Measurements from ENCODE around the gene NSUN6.

NSUN6 gene

DNA sequence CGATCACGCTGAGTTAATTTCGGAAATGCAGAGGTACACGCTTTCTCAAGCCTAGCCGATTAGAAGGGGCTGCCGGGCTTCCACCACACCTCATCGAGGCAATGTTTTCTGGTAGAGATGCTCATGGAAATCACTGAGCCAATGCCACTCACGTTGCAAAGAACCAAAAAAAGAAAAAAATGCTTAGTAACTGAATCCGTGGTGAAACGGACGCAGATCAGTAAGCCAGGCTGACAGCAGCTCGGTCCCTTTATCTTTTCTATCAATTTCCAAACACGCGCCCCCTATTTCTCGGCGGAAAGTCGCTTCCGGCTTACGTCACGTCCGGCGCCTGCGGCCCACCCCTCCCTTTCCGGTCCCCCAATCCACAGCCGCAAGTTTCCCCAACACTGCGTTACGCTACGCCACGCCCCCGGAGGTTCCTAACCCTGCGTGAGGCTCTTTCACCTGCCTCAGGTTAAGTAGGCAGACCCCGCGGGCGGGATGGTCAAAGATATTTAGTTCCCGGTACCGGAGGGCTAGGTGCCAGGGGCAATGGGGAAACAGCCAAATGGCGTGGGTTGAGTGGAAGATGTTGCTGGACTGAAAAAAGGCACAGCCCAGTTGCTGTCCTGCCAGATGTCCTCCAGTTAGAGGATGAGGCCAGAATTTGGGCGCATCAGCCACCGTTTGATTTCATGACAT is at the start of gene NSUN6:
Gene NSUN6, minus strand, starts transcription at position 264 of the 684 bp plus-strand sequence. CDS start 384 bp downstream, outside the sequence.
- peak; percentile 76 to 93 (median 84) for DNase-seq

DNA sequence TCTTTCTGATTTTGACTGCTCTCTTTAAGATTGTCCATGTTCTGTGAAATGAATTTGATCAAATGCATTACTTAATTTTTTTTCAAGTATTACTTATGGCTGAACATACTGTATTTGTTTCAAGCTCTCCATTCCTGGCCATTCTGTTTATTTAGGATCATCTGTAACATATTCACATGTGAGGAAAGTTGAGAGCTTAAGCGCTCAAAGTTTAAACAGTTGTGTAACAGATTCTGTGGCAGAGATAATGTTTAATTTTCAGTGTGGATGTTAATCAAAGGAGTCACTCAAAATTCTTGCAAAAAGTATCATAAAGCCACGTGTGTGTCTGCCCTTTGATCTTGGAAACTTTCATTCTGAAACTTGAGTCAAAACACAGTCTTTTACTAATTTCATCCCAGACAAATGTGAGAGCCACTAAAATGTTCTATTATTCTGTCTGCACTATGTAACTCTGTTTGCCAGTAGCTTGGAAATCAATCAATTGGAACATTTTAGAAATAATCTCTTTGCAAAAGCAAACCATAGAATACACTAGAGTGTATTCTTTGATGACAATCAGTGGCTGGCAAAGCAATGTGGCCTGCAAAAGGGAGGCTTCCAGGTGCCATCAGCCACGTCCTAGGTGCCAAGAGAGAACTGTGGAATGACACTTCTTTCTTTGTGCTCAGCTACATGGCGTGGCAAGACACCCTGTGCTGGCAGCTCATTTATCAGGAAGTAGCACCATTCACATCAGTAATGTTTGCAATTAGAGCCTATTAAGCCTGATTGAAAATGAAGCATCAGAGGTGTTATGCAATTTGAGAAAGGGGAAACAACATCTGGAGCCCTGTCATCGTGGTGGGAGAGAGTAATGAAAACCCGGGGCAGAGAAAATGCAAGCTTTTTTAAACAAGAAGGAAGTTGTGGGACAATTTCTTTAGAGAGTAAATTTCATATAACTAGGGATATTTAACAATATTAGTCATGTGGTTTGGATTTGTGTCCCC is 48.8 kb upstream of the NSUN6 start:
- no peak for DNase-seq

- no peak for DNase-seq
These were observed 39.2 kb upstream of the NSUN6 start for GRCh38 chr10:18690541-18690940.

- no peak for DNase-seq
These were observed 38.1 kb upstream of the NSUN6 start for GRCh38 chr10:18689498-18689897.

DNA sequence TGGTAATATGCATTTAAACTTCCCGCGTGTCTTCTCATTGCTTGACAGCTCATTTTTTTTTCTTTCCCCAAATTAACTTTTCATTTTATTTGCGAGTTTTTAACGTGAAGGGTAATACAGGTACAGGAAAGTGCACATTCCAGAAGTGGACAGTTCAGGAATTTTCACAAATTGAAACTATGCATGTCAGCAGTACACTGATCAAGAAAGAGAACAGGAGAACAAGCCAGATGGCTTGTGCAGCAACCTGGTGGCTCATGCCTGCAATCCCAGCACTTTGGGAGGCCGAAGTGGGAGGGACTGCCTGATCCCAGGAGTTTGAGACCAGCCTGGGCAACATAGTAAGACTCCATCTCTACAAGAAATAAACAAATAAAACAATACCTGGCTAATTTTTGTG is 36.3 kb upstream of the NSUN6 start:
- no peak for DNase-seq

- DNase-seq = no peak
These were observed 35.8 kb upstream of the NSUN6 start for GRCh38 chr10:18687195-18687594.

DNA sequence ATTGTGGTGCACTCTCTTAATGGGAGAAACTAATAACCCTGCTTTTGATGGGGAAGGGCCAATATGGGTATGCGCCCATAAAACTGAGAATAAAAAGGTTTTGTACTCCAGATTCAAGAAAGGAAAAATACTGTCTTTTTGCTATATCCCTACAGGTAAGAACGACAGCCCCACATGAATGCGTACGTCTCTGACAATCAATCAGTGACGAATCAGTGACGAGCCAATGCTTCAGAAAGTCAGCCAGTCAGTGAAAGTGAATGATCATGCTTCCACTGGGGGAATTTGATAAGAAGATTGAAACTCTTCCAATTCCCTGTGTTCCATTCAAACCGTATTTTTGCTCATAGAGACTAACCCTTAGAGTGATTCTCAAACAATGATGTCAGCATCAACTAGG is 34.2 kb upstream of the NSUN6 start:
- no peak for DNase-seq

DNA sequence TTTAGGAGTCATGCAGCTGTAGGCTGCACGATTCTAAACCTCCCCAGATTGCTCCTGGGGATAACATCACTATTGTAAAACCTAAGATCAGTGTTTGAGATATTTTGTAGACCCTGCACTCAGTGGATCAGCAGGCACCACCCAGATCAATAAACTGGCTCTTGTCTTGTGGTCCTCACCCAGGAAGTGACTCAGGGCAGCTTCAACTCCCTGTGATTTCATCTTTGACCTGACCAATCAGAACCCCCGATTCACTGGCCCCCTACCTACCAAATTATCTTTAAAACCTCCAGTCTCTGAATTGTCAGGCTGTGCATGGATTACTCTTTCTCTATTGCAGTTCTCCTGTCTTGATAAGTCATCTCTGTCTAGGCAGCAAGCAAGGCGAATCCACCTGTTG is 33.6 kb upstream of the NSUN6 start:
- DNase-seq = no peak

DNA sequence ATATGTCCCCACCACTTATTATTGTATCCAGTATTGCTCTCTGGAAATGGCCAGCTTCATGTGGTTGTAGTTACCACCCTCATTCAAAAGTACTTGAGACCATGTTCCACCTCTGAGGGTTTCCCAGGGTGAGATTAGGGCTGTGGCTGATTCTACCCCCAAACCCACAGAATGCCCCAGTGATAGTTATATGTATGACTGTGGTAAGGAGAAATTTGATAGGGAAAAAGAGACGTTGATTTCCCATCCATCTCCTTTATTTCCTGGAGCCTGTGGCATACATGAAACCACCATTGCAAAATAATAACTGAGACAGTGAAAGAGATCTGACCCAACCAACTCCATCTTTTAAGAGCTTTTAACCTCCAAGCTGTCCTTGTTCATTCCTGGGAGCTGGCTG is 33.0 kb upstream of the NSUN6 start:
- no peak for DNase-seq

GRCh38 chr10:18683427-18683826 is 32.0 kb upstream of the NSUN6 start:
- no peak for DNase-seq

DNA sequence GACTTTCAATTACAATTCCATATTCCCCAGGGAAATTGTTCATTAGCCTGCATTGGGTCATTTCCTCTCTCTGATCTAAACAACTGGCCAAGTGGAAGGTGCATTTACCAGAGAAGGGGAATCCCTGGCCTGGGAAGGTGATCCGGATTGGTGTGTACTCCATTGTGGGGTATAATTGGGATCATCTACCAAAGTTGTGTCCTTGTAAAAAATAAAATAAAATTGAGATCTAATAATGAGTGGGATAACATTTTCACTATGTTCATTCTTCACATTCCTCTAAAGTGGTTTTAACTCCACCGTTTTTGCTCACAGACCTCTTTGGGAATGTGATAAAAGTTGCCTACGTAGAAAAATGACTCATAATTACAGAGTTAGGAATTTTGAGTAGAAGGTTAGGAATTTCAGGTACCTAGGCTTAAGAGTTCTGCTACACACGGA is 30.6 kb upstream of the NSUN6 start:
- no peak for DNase-seq

DNA sequence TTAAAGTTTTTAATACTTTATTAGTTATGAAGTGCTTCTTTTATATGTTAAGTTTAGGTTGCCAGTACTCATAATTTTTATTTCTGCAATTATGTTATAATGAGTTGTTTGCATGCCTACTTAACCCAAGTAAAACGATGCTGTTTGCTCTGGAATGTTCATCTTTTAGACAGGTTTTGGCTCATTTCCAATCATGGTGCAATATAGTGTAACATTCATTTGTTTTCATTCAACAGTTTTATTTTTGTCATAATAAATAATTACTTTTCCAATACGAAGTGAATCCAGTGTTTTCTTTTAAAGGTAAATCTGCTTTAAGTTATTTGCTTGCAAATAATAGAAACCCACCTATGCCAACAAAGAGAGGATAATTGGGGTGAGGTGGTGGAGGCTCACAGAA is 30.0 kb upstream of the NSUN6 start:
- DNase-seq = no peak

DNA sequence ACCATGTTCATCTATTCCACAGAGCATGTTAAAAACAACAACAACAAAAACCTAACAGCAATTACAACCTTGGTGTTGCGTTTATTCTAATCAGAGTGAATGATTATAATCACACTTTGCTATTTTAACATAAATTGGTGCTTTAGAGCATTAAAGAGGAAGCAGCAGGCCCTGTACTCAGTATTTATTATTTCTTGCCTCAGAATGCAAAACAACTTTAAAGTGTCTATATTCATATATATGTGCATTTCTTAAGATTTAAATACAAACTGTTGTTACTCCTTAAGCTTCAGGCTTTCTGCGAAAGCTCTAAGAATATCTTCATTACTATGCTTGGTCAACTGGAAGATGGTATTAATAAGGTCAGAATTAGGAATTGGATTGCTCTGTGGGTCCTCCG is 29.4 kb upstream of the NSUN6 start:
- DNase-seq = no peak

DNA sequence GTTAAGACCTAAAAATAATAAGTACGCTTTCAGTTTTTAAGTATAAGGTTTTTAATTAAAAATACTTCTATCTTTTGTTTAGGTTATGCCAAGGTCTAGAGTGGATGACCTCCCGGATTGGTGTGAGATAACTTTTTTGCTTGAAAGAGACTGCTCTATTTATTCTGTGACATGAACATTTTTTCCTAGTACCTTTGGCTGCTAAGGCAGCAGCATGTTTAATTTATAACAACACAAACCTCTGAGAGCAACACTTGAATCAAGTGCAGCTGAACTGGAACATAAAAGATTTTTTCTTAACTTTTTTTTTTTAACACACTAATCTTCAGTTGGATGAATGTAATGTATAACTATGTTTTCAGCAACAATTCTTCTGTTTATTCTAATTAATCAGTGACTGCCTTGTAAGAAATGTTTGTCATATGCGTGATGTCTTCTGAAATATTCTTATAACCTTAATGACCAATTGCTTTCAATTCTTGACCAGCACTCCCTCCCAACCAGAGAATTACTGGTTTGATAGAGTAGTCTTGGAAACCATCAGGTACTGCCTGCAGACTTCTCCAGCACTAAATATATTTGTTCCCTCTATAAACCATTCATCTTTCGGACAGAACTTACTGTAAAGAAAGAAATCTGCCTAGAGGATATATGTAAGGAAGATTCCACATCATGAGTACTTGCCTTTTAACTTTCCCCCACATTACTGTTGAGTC is 23.9 kb upstream of the NSUN6 start:
- DNase-seq = no peak

- DNase-seq = no peak
These were observed 16.6 kb upstream of the NSUN6 start for GRCh38 chr10:18668026-18668425.

GRCh38 chr10:18666810-18667209 is 15.4 kb upstream of the NSUN6 start:
- no peak for DNase-seq

DNA sequence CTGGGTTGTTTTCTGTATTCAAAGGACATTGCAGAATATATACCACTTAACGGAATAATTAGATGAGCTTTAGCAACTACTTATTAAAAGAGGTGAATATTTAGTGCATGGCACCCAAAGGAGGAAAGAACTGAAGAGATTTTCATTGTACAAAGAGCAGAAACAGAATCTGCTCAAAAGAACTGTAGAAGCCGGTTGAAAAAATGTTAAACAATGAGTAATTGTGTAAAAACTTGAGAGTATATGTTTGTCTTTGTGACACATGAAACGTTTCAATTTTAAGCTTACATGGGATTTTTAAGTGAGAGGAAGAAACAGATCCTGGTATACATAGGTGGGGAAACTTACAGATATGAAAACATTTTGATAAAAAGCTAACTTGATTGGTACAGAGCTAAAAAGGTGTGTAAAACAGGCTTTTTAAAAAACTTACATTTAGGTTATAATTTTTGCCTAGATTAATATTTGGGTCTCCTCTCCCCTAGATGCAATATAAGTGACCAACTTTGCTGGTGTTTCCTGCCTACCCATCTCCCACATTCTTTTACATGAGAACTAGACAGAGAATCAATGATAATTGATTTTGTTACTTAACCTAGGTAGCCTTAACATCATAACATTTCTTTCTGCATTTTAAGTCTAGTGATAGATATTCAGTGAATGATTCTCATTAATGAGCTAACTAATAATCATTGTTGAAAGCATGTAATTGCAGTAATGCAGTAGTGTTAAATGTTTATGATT is 14.6 kb upstream of the NSUN6 start:
- DNase-seq = no peak

GRCh38 chr10:18664841-18665478 is 13.6 kb upstream of the NSUN6 start:
- no peak for DNase-seq

DNA sequence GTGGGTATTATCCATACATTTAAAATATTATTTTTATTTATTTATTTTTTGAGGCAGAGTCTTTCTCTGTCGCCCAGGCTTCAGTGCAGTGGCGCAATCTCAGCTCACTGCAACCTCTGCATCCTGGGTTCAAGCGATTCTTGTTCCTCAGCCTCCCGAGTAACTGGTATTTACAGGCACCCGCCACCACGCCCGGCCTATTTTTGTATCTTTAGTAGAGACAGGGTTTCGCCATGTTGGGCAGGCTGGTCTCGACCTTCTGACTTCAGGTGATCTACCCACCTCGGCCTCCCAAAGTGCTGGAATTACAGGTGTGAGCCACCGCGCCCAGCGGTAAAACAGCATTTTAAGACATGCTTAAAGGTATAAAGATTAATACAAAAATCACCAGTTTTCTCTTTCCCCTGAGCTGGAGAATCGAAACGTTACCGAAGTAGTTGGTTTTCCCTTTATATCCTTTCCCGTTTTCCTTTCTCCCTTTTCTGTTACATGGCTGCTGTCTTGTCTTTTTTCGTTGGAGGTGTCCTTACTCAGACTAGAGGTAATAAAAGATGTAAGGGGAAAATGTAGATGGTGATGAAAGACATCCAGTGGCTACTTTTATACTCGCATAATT is 9.5 kb upstream of the NSUN6 start:
- no peak for DNase-seq

GRCh38 chr10:18659819-18660535 is 8.6 kb upstream of the NSUN6 start:
- DNase-seq = no peak
